SK-N-SH (cell line): ENCODE data around the gene BRINP3.

Source experiments
- CHD2 ChIP-seq: fragments of 150-350 bp; IDR thresholded peaks from 2 replicates; pipeline ENCODE4 v1.6.1; 2018; ENCODE audit warnings: low read length; ENCODE audit not compliant: partially characterized antibody
- CTCF ChIP-seq: fragments of 200-600 bp; sonication (generic); IDR thresholded peaks from 2 replicates; pipeline ENCODE4 v1.6.1; 2017; ENCODE audit warnings: antibody characterized with exemption, mild to moderate bottlenecking, moderate library complexity
- EP300 ChIP-seq, 2 experiments: IDR thresholded peaks; 2 replicates each; pipeline versions ENCODE4 v1.4.0 to v1.6.1; 2012; ENCODE audit warnings: borderline replicate concordance in 1 of 2, low read depth in 1 of 2, low read length in 1 of 2
- EZH2phosphoT487 ChIP-seq: fragments of 200-600 bp; sonication (generic); IDR thresholded peaks from 2 replicates; pipeline ENCODE4 v1.6.1; 2017; ENCODE audit warnings: low read depth, mixed run types, mild to moderate bottlenecking, antibody characterized with exemption, moderate library complexity, borderline replicate concordance
- FOXM1 ChIP-seq: IDR thresholded peaks from 2 replicates; pipeline ENCODE4 v1.4.0; 2012; ENCODE audit warnings: low read depth, mild to moderate bottlenecking
- JUND ChIP-seq: IDR thresholded peaks from 2 replicates; pipeline ENCODE4 v1.4.0; 2012
- MAX ChIP-seq: IDR thresholded peaks from 2 replicates; pipeline ENCODE4 v1.4.0; 2012; ENCODE audit warnings: low read depth
- MXI1 ChIP-seq: IDR thresholded peaks from 2 replicates; pipeline ENCODE4 v1.6.1; 2012; ENCODE audit warnings: mild to moderate bottlenecking, low read depth, low read length, improper control_type of control experiment
- NRF1 ChIP-seq: IDR thresholded peaks from 2 replicates; pipeline ENCODE4 v1.6.1; 2012; ENCODE audit warnings: low read depth, mild to moderate bottlenecking, low read length
- POLR2AphosphoS5 ChIP-seq: IDR thresholded peaks from 2 replicates; pipeline ENCODE4 v1.6.1; 2012; ENCODE audit warnings: low read depth, low read length
- RAD21 ChIP-seq: IDR thresholded peaks from 2 replicates; pipeline ENCODE4 v1.6.1; 2012; ENCODE audit warnings: mild to moderate bottlenecking, low read length
- SIN3A ChIP-seq: IDR thresholded peaks from 2 replicates; pipeline ENCODE4 v1.6.1; 2012; ENCODE audit warnings: low read depth, mild to moderate bottlenecking, low read length, moderate library complexity, borderline replicate concordance
- TCF12 ChIP-seq: IDR thresholded peaks from 2 replicates; pipeline ENCODE4 v1.4.0; 2012

- TF ChIP-seq MAX (no peak), CHD2 (no peak), CTCF (no peak), SIN3A (no peak), NRF1 (no peak), POLR2AphosphoS5 (no peak), EP300 (IDR thresholded peaks at IDR 0.05; ENCODE audit: borderline replicate concordance in 1 of 2, low read depth in 1 of 2, low read length in 1 of 2) (no peak), FOXM1 (no peak), EZH2phosphoT487 (no peak), MXI1 (no peak), RAD21 (no peak), JUND (no peak), TCF12 (no peak)
Observed at GRCh38 chr1:190098107-190098506, 379.6 kb downstream of the BRINP3 start.
